NT2/D1 (cell line): Measurements from ENCODE around the gene ABCB11.

Experiments
- SUZ12 ChIP-seq: IDR thresholded peaks from 2 replicates; pipeline ENCODE4 v1.6.1; 2011; ENCODE audit not compliant: insufficient read length, insufficient read depth; ENCODE audit errors: extremely low read depth
- YY1 ChIP-seq: IDR thresholded peaks from 2 replicates; pipeline ENCODE4 v1.6.1; 2011; ENCODE audit not compliant: insufficient read length, insufficient read depth

GRCh38 chr2:168892327-168892726, 138.8 kb downstream of the ABCB11 start:
- TF ChIP-seq YY1, result no peak
- no peak for TF ChIP-seq SUZ12
